ENCODE measurements around the gene TICAM2. TPM values are rescaled to one million over a fixed set of nuclear protein-coding genes. Genes with fewer than 3 reads are reported as not detected.

Gene TICAM2
- total RNA-seq, 1 experiment from 2014 or later, result 1.0 TPM

DNA sequence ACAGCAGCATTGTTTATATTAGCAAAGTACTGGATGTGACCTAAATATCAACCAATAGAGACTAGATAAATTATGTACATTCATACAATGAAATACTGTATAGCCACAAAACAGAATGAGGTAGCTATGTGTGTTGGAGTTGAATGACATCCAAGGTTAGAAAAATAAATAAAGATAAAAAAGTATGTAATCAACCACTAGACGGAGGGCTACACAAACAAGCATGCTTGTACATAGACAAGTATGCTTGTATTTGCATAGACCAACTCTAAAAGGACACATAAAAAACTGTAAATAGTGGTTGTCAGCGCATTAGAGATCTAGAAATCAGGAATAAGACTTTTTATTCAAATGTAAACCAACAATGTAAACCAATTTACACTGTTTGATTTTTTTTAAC lies 60.7 kb downstream of the TICAM2 start:
- ATAC-seq (no peak), DNase-seq (ENCODE audit: low spot score) (no peak)
- no peak for TF ChIP-seq MXD4 (CRISPR knock-in tag; IDR thresholded peaks at IDR 0.05; ENCODE audit: borderline replicate concordance)
- TF ChIP-seq, protein P1, sequence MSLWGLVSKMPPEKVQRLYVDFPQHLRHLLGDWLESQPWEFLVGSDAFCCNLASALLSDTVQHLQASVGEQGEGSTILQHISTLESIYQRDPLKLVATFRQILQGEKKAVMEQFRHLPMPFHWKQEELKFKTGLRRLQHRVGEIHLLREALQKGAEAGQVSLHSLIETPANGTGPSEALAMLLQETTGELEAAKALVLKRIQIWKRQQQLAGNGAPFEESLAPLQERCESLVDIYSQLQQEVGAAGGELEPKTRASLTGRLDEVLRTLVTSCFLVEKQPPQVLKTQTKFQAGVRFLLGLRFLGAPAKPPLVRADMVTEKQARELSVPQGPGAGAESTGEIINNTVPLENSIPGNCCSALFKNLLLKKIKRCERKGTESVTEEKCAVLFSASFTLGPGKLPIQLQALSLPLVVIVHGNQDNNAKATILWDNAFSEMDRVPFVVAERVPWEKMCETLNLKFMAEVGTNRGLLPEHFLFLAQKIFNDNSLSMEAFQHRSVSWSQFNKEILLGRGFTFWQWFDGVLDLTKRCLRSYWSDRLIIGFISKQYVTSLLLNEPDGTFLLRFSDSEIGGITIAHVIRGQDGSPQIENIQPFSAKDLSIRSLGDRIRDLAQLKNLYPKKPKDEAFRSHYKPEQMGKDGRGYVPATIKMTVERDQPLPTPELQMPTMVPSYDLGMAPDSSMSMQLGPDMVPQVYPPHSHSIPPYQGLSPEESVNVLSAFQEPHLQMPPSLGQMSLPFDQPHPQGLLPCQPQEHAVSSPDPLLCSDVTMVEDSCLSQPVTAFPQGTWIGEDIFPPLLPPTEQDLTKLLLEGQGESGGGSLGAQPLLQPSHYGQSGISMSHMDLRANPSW (CRISPR knock-in tag; conservative IDR thresholded peaks at IDR 0.05; ENCODE audit: low read depth), result no peak
- TF ChIP-seq, protein P2, sequence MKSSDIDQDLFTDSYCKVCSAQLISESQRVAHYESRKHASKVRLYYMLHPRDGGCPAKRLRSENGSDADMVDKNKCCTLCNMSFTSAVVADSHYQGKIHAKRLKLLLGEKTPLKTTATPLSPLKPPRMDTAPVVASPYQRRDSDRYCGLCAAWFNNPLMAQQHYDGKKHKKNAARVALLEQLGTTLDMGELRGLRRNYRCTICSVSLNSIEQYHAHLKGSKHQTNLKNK (CRISPR knock-in tag; IDR thresholded peaks at IDR 0.05), result no peak
- TF ChIP-seq, protein P3, sequence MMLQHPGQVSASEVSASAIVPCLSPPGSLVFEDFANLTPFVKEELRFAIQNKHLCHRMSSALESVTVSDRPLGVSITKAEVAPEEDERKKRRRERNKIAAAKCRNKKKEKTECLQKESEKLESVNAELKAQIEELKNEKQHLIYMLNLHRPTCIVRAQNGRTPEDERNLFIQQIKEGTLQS (CRISPR knock-in tag; conservative IDR thresholded peaks at IDR 0.05), result no peak
- TF ChIP-seq TEAD1 (CRISPR knock-in tag; IDR thresholded peaks at IDR 0.05), result no peak
- TF ChIP-seq NFATC4 (CRISPR knock-in tag; IDR thresholded peaks at IDR 0.05), result no peak
- TF ChIP-seq, protein P4, sequence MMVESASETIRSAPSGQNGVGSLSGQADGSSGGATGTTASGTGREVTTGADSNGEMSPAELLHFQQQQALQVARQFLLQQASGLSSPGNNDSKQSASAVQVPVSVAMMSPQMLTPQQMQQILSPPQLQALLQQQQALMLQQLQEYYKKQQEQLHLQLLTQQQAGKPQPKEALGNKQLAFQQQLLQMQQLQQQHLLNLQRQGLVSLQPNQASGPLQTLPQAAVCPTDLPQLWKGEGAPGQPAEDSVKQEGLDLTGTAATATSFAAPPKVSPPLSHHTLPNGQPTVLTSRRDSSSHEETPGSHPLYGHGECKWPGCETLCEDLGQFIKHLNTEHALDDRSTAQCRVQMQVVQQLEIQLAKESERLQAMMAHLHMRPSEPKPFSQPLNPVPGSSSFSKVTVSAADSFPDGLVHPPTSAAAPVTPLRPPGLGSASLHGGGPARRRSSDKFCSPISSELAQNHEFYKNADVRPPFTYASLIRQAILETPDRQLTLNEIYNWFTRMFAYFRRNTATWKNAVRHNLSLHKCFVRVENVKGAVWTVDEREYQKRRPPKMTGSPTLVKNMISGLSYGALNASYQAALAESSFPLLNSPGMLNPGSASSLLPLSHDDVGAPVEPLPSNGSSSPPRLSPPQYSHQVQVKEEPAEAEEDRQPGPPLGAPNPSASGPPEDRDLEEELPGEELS (CRISPR knock-in tag; IDR thresholded peaks at IDR 0.05), result no peak
- TF ChIP-seq, protein P5, sequence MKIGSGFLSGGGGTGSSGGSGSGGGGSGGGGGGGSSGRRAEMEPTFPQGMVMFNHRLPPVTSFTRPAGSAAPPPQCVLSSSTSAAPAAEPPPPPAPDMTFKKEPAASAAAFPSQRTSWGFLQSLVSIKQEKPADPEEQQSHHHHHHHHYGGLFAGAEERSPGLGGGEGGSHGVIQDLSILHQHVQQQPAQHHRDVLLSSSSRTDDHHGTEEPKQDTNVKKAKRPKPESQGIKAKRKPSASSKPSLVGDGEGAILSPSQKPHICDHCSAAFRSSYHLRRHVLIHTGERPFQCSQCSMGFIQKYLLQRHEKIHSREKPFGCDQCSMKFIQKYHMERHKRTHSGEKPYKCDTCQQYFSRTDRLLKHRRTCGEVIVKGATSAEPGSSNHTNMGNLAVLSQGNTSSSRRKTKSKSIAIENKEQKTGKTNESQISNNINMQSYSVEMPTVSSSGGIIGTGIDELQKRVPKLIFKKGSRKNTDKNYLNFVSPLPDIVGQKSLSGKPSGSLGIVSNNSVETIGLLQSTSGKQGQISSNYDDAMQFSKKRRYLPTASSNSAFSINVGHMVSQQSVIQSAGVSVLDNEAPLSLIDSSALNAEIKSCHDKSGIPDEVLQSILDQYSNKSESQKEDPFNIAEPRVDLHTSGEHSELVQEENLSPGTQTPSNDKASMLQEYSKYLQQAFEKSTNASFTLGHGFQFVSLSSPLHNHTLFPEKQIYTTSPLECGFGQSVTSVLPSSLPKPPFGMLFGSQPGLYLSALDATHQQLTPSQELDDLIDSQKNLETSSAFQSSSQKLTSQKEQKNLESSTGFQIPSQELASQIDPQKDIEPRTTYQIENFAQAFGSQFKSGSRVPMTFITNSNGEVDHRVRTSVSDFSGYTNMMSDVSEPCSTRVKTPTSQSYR (CRISPR knock-in tag; IDR thresholded peaks at IDR 0.05), result no peak
- TF ChIP-seq ZNF138 (CRISPR knock-in tag; conservative IDR thresholded peaks at IDR 0.05), result no peak
- no peak for TF ChIP-seq ZNF423 (CRISPR knock-in tag; IDR thresholded peaks at IDR 0.05)
- TF ChIP-seq CREM (CRISPR knock-in tag; IDR thresholded peaks at IDR 0.05), result no peak
- no peak for TF ChIP-seq ZNF232 (CRISPR knock-in tag; IDR thresholded peaks at IDR 0.05)
- TF ChIP-seq JAZF1 (CRISPR knock-in tag; IDR thresholded peaks at IDR 0.05), result no peak
- no peak for TF ChIP-seq ZNF671 (CRISPR knock-in tag; IDR thresholded peaks at IDR 0.05)
- no peak for TF ChIP-seq KAT7 (CRISPR knock-in tag; IDR thresholded peaks at IDR 0.05; ENCODE audit: borderline replicate concordance)
- ChIA-PET CTCF (interaction anchor here (1.3 kb wide), 1 partner anchor 33 kb away, joined by 3 read pairs; no protein-coding TSS in a partner anchor), POLR2A (no interaction called here)
- Mint-ChIP-seq H3K36me3 (peaks cover 52% of the 10 kb centered on the region), H3K4me1 (peaks cover 60% of the 10 kb centered on the region), H3K27ac (no peak overlapping the region), H3K9me3 (peaks cover 17% of the 10 kb centered on the region), H3K4me3 (peak overlapping the region; percentile 93), H3K27me3 (ENCODE audit: low read depth) (peaks cover 6% of the 10 kb centered on the region)

DNA sequence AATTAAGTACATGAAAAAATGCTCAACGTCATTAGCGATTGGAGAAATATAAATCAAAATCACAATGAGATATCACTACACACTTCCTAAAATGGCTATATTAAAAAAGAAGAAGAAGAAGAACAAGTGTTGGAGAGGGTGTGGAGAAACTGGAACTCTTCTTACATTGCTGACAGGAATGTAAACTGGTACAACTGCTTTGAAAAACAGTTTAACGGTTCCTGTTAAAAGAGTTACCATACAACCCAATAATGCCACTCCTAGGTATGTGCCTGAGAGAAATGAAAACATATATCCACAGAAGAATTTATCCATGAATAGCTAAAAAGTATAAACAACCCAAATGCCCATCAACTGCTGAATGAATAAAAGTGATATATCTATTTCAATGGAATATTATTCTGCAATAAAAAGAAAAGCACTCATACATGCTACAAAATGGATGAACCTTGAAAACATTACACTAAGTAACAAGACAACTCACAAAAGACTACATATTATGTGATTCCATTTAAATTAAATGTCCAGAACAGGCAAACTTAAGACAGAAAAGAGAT lies 66.7 kb downstream of the TICAM2 start:
- Mint-ChIP-seq H3K4me1 (peaks cover 53% of the 10 kb centered on the region), H3K4me3 (no peak overlapping the region), H3K27ac (no peak overlapping the region), H3K27me3 (ENCODE audit: low read depth) (no peaks in the 10 kb centered on the region), H3K36me3 (peaks cover 36% of the 10 kb centered on the region), H3K9me3 (no peaks in the 10 kb centered on the region)
- ChIA-PET POLR2A (no interaction called here), CTCF (no interaction called here)
- DNase-seq (ENCODE audit: low spot score), result no peak
- no peak for ATAC-seq
- TF ChIP-seq, protein P6, sequence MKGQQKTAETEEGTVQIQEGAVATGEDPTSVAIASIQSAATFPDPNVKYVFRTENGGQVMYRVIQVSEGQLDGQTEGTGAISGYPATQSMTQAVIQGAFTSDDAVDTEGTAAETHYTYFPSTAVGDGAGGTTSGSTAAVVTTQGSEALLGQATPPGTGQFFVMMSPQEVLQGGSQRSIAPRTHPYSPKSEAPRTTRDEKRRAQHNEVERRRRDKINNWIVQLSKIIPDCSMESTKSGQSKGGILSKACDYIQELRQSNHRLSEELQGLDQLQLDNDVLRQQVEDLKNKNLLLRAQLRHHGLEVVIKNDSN (CRISPR knock-in tag; IDR thresholded peaks at IDR 0.05), result no peak
